D341Med (cell line): ENCODE results near the gene CKAP5.
A peak's percentile ranks its signal among the peaks of the same experiment; 100 is the strongest.

Experiments used
- DNase-seq: peaks from one replicate; pipeline ENCODE4 v3.0.0; 2012; ENCODE audit warnings: low spot score

Gene CKAP5

DNA sequence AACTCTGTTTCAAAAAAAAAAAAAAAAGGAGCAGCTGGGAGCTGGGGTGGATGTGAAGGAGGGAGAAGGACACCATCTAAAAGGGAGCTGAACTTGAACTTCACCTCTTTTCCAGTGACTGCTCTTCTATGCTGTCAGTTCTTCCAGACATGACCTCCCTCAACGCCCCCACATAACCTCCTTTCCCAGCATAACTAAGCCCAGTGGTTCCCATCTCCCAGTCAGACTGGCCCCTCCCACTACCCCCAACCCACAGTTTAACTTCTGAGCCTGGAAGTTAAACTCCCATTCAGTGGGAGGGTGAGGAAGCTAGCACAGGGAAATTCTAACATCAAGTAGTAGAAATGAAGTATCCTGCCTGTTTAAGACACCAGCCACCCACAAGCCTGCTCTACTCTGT, 147.5 kb downstream of the CKAP5 start:
- no peak for DNase-seq

DNA sequence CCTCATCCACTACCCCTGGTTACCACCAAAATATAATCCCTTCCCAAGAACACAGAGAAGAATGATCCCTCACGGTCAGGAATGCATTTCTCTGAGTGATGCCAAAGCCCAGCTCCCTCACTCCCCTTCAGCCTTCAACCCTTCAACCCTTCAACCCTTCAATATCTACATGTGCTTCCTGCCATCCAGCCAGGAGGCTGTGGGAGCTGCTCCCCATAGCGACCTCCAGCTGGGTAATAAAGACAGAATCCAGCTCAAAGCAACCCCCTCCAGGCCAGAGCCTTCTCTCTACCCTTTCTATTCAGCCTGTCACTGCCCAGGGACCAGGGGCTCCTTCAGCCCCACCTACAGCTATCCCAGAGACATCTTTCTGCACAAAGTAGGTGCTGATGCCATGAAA, 148.4 kb downstream of the CKAP5 start:
- no peak for DNase-seq

DNA sequence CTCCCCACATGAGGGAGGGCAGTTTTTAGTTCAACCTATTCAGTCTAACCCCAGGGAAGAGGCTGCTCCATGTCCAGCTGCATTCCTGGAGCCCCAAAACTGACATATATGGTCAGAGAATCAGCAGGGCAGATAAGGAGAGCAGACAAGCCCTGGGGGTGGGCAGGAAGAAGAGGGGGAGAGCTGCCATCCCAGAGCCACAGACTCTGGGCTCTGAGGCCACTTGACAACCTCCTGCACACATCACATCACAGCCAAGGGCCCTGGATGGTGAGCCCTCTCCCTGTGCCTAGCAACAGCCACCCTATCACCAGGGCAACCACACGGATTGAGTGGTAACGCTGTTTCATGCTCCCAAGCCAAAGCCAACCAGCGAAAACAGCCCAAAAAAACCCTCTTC, 148.8 kb downstream of the CKAP5 start:
- DNase-seq, result no peak

DNA sequence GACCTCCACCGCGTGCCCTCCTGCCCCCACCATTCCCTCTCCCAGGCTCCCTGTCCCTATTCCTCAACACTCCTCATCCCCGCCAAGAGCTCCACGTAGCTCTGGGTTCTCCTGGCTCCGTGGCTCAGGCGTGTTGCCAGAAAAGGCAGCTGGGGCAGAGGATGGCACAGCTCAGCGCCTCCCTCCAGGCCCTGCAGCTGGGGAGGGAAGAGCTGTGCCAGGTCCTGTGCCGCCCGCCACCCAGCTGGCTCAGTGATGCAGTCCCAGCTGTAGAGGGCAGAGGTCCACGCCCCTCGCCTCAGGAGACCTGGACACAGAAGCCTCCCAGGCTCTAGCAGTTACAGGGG, 149.9 kb downstream of the CKAP5 start:
- DNase-seq, result no peak

DNA sequence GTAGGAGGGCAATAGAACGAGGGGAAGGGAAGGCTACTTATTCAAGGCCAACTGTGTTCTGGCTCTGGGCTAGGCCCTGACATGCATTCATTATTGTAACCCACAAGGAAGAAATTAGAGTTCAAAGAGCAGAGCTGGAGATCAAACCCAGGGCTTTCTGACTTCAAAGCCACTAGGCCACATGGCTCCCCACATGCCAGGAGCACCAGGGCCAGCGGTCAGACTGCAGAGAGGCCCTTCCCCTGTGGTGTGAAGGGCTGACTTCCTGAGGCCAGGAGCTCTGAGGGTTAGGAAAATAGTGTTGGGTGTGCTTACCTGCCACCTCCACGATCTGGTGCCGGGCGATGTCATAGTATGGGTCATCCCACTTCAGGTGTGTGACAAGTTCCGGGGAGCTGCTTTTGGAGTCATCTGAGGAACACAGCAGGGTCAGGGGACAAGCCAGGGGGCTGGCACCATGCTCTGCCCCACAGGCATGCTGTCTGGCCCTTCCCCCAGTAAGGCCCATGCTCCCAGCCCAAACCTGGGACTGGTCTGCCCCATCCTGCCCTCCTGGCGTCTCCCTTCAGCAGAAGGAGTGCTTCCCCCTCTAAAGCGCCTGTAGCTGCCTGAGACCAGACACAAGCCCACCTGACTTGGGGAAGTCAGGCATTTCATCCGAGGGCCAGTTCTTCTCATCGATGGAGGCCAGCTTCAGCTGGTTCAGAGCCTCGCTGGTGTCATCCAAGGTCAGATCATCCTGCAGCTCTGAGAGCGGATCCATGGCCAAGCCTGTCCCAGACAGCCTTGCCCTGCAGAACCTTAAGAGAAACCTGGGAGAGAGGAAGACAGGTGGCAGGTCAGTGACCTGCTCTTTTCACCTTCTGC, 150.5 kb downstream of the CKAP5 start:
- no peak for DNase-seq

DNA sequence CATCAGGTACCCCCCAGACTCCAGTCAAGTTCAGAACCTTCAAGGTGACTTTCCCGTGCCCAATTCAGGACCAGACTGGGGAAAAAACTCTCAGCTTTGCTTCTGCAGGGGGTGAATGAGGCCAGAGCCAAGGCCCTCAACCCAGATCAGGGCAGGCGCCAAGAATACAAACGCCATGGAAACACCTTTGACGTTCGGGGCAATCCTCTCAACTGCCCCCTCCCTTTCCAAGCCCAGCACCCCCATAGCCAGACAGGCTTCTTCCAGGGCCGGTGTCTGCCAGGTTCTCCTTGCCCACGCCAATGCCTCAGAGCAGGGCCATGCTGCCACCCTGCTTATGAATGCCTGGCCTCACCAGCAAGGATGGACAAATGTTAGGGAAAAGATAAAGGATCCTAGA, 151.5 kb downstream of the CKAP5 start:
- DNase-seq, result no peak

DNA sequence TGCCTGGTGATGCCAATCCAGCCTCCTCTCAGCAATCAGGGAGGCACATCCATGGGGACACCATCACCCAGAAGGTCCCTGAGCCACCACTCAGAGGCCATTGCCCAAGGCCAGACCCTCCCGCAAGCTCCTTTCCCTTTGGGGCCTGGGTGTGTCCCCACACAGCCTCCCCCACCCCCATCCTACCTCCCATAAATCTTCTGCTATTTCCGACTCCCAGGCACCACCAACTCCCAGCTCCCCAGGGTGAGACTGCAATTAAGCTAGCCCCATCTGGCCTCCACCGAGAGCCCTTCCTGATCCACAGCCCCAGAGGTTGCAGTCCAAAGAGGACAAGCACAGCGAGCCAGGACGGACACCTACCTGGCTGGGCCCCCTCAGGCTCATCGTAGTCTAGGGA, 152.0 kb downstream of the CKAP5 start:
- DNase-seq, result peak; percentile 53

DNA sequence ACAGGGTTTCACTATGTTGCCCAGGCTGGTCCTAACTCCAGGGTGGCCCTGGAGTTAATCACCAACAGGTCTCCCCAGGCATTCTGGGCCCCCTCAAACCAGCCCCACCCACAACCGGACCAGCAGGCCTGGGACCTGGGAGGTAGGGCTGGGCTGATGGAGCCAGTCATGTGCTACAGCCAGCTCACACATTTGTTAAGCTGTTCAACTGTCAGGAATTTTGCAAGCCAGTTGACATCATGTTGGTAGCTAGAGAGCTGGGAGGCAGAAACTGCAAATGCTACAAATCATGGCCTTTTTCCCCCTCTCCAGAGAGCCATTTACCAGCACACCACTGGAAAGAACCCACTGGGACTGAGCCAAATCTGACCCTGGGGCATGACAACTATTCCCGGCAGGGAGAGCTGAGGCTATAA, 152.5 kb downstream of the CKAP5 start:
- no peak for DNase-seq
